Fibroblast of lung (primary cell): ENCODE results near the gene THRB.

Experiments
- CTCF ChIP-seq, 2 donors: IDR thresholded peaks in 1 of 2; conservative IDR thresholded peaks in 1 of 2; 1 replicate in 1 of 2; 2 replicates in 1 of 2; pipeline ENCODE4 v1.5.1; 2011 to 2012; ENCODE audit warnings: low read length in 2 of 2, control low read depth in 1 of 2, inconsistent platforms in 1 of 2, low read depth in 1 of 2, mild to moderate bottlenecking in 1 of 2
- EZH2 ChIP-seq: IDR thresholded peaks from 2 replicates; pipeline ENCODE4 v1.5.1; 2012; ENCODE audit warnings: low read length, control low read depth, mild to moderate bottlenecking; ENCODE audit errors: missing control alignments

GRCh38 chr3:24261521-24261920, 233.1 kb downstream of the THRB start:
- no peak for TF ChIP-seq CTCF (conservative IDR thresholded peaks at IDR 0.05 in 1 of 2, IDR thresholded peaks at IDR 0.05 in 1 of 2; ENCODE audit: low read depth in 1 of 2, low read length in 2 of 2)
- TF ChIP-seq EZH2, result no peak
